ENCODE data around the gene HDDC2. TPM values are rescaled to one million over a fixed set of nuclear protein-coding genes. Genes with fewer than 3 reads are reported as not detected.
A peak's percentile ranks its signal among the peaks of the same experiment; 100 is the strongest.

Gene HDDC2
- total RNA-seq, 1 experiment from 2014 or later = 55.2 TPM

DNA sequence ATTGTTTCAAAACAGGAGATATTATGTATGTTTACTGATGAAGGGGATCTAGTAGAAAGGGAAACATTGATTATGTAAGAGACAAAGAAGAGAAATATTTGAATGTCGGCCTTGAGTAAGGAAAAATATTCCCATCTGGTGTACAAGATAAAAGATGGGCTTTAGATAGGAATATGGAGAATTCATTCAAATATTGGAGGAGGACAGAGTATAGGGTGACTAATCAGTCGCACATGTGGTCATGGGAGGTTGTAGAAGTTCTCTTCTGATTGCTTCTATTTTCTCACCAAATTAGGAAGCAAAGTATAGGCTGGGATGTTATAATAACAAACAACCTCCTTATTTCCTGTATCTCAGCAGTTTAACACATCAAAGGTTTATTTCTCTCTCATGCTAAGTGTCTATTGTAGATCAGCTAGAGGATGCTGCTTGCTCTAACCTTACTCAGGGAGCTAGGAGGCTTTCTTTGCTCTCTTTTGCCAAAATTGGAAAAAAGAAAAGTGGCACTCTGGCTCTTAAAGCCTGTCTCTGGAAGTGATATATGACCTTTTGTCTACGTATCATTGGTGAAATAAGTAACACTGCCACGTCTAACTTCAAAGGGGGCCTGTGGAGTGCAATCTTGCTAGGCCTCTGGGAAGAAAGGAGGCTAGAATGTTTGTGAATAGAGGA is 1.2 kb upstream of the HDDC2 start:
- H2AFZ ChIP-seq = no peak overlapping the region
- no peaks in the 10 kb centered on the region for H3K9me2 ChIP-seq (ENCODE audit: insufficient read depth)
- TF ChIP-seq, protein P1, sequence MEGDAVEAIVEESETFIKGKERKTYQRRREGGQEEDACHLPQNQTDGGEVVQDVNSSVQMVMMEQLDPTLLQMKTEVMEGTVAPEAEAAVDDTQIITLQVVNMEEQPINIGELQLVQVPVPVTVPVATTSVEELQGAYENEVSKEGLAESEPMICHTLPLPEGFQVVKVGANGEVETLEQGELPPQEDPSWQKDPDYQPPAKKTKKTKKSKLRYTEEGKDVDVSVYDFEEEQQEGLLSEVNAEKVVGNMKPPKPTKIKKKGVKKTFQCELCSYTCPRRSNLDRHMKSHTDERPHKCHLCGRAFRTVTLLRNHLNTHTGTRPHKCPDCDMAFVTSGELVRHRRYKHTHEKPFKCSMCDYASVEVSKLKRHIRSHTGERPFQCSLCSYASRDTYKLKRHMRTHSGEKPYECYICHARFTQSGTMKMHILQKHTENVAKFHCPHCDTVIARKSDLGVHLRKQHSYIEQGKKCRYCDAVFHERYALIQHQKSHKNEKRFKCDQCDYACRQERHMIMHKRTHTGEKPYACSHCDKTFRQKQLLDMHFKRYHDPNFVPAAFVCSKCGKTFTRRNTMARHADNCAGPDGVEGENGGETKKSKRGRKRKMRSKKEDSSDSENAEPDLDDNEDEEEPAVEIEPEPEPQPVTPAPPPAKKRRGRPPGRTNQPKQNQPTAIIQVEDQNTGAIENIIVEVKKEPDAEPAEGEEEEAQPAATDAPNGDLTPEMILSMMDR (conservative IDR thresholded peaks at IDR 0.05) = no peak
- TF ChIP-seq EZH2 (IDR thresholded peaks at IDR 0.05; ENCODE audit: low read depth) = no peak
- ChIA-PET CTCF (no interaction called here), POLR2A (ENCODE audit: unreplicated experiment) (no interaction called here)
- H3K79me2 ChIP-seq (ENCODE audit: low read depth) = peaks cover 28% of the 10 kb centered on the region
- H4K20me1 ChIP-seq (ENCODE audit: insufficient read depth) = no peaks in the 10 kb centered on the region
- H3K9me3 ChIP-seq (ENCODE audit: insufficient read depth, low read depth) = no peaks in the 10 kb centered on the region
- DNase-seq = no peak
- H3K27ac ChIP-seq = no peak overlapping the region
- peaks cover 21% of the 10 kb centered on the region for H3K36me3 ChIP-seq (ENCODE audit: low read depth)
- H3K4me1 ChIP-seq (replicated peaks; ENCODE audit: insufficient read depth) = peaks cover 20% of the 10 kb centered on the region
- no peak overlapping the region for H3K4me3 ChIP-seq
- H3K4me2 ChIP-seq = no peak overlapping the region
- BruUV-seq (replicated peaks) = no TSS peak
- intact Hi-C loops (cut with micrococcal nuclease; ENCODE audit: unreplicated experiment) = loop anchor here (5.0 to 10.0 kb wide), 2 partner anchors 101 to 338 kb away; partner anchors contain the start of gene RNF217
- H3F3A ChIP-seq (ENCODE audit: insufficient read depth, low read depth) = peaks cover 8% of the 10 kb centered on the region; the same call in 1 of the 2 replicates
- no peaks in the 10 kb centered on the region for H3K27me3 ChIP-seq (ENCODE audit: insufficient read depth, low read depth)

DNA sequence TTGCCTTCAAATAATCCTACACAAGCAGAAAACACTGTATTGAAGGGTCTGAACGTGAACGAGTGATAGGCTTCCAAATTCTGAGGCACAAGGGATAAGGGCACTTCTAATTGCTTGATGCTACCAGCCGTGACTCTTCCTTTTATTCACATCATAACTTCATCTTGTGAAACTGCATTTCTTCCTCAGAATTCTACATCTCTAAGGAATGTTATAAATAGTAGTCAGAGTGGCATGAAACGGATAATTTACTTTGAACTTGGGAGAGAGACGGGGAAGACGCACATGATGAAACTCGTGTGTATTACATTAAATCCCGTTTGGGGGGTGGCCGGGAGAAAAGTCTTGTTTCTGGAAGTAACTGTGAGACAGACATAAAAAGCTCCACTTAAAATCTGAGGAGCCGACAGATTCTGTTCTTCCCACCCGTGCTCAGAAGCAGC is 754 bp downstream of the HDDC2 start:
- Histone ChIP-seq H3K4me2 (peak overlapping the region; percentile 84), H3K36me3 (ENCODE audit: low read depth) (peaks cover 31% of the 10 kb centered on the region), H4K20me1 (ENCODE audit: insufficient read depth) (no peaks in the 10 kb centered on the region), H3K27me3 (ENCODE audit: insufficient read depth, low read depth) (no peaks in the 10 kb centered on the region), H3K9me2 (ENCODE audit: insufficient read depth) (no peaks in the 10 kb centered on the region), H3K9me3 (ENCODE audit: insufficient read depth, low read depth) (no peaks in the 10 kb centered on the region), H3F3A (ENCODE audit: insufficient read depth, low read depth) (peaks cover 8% of the 10 kb centered on the region; the same call in 1 of the 2 replicates), H3K4me1 (replicated peaks; ENCODE audit: insufficient read depth) (peaks cover 12% of the 10 kb centered on the region), H3K79me2 (ENCODE audit: low read depth) (peaks cover 28% of the 10 kb centered on the region), H3K27ac (peak overlapping the region; percentile 60), H2AFZ (peak overlapping the region; percentile 97), H3K4me3 (peak overlapping the region; percentile 89)
- intact Hi-C loops (cut with micrococcal nuclease; ENCODE audit: unreplicated experiment) = loop anchor here (2.0 to 10.0 kb wide), 3 partner anchors 99 to 336 kb away; partner anchors contain the start of gene RNF217
- ChIA-PET CTCF (interaction anchor here (1.1 kb wide), 1 partner anchor 176 kb away, joined by 5 read pairs; no protein-coding TSS in a partner anchor), POLR2A (ENCODE audit: unreplicated experiment) (no interaction called here)
- BruUV-seq (replicated peaks) = no TSS peak
- TF ChIP-seq, protein P1 (conservative IDR thresholded peaks at IDR 0.05) = no peak
- TF ChIP-seq EZH2 (IDR thresholded peaks at IDR 0.05; ENCODE audit: low read depth) = no peak
- DNase-seq = no peak

DNA sequence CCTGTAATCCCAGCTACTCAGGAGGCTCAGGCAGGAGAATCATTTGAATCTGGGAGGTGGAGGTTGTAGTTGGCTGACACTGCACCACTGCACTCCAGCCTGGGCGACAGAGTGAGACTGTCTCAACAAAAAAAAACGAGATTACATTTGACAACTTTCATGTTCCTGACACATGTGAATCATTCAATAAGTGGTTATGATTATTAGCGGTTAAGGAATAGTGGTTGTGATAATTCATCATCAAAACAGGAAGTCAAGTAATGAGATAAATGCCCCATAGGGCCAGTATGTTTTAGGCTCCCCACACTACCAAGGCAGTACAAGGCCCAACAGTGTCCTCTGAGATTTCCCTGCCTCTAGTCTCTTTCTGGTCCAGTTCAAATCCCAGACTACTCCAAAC is 2.5 kb downstream of the HDDC2 start:
- intact Hi-C loops (cut with micrococcal nuclease; ENCODE audit: unreplicated experiment) = no loop called here
- no peaks in the 10 kb centered on the region for H4K20me1 ChIP-seq (ENCODE audit: insufficient read depth)
- no peak for DNase-seq
- peaks cover 43% of the 10 kb centered on the region for H3K36me3 ChIP-seq (ENCODE audit: low read depth)
- no peaks in the 10 kb centered on the region for H3K9me3 ChIP-seq (ENCODE audit: insufficient read depth, low read depth)
- no peak overlapping the region for H3K4me3 ChIP-seq
- H3K79me2 ChIP-seq (ENCODE audit: low read depth) = peaks cover 28% of the 10 kb centered on the region
- no peak for TF ChIP-seq EZH2 (IDR thresholded peaks at IDR 0.05; ENCODE audit: low read depth)
- TF ChIP-seq, protein P1 (conservative IDR thresholded peaks at IDR 0.05) = no peak
- no peak overlapping the region for H3K27ac ChIP-seq
- H2AFZ ChIP-seq = no peak overlapping the region
- peaks cover 12% of the 10 kb centered on the region for H3K4me1 ChIP-seq (replicated peaks; ENCODE audit: insufficient read depth)
- H3F3A ChIP-seq (ENCODE audit: insufficient read depth, low read depth) = peaks cover 8% of the 10 kb centered on the region; the same call in 1 of the 2 replicates
- BruUV-seq (replicated peaks) = no TSS peak
- POLR2A ChIA-PET (ENCODE audit: unreplicated experiment) = no interaction called here
- no peaks in the 10 kb centered on the region for H3K9me2 ChIP-seq (ENCODE audit: insufficient read depth)
- no peaks in the 10 kb centered on the region for H3K27me3 ChIP-seq (ENCODE audit: insufficient read depth, low read depth)
- no peak overlapping the region for H3K4me2 ChIP-seq
- CTCF ChIA-PET = no interaction called here

Measured in PC-9 (cell line).